NB4 (cell line): ENCODE measurements around the gene TKFC.

ENCODE experiments used
- CTCF ChIP-seq: IDR thresholded peaks from one replicate; pipeline ENCODE4 v1.5.1; 2012; ENCODE audit warnings: low read depth, low read length
- MAX ChIP-seq: IDR thresholded peaks from 2 replicates; pipeline ENCODE4 v1.6.1; 2011; ENCODE audit warnings: low read depth, low read length
- MYC ChIP-seq: IDR thresholded peaks from 2 replicates; pipeline ENCODE4 v1.6.1; 2011; ENCODE audit warnings: low read depth, low read length
- POLR2A ChIP-seq: IDR thresholded peaks from 2 replicates; pipeline ENCODE4 v1.6.1; 2011; ENCODE audit warnings: mild to moderate bottlenecking; ENCODE audit not compliant: insufficient read length; ENCODE audit errors: extremely low read depth

GRCh38 chr11:61368646-61369045, 35.6 kb downstream of the TKFC start:
- TF ChIP-seq CTCF: no peak
- no peak for TF ChIP-seq POLR2A
- TF ChIP-seq MAX: no peak
- no peak for TF ChIP-seq MYC
